Measurements from ENCODE around the gene CIDEA.
"Not testable (repeated sequence)": the region's sequence is repeated elsewhere in the genome, so short reads cannot be mapped to it uniquely, and the experiment has no call there.

The CIDEA gene, protein sequence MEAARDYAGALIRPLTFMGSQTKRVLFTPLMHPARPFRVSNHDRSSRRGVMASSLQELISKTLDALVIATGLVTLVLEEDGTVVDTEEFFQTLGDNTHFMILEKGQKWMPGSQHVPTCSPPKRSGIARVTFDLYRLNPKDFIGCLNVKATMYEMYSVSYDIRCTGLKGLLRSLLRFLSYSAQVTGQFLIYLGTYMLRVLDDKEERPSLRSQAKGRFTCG
- 0 reads per million in 2 donors for total RNA-seq

DNA sequence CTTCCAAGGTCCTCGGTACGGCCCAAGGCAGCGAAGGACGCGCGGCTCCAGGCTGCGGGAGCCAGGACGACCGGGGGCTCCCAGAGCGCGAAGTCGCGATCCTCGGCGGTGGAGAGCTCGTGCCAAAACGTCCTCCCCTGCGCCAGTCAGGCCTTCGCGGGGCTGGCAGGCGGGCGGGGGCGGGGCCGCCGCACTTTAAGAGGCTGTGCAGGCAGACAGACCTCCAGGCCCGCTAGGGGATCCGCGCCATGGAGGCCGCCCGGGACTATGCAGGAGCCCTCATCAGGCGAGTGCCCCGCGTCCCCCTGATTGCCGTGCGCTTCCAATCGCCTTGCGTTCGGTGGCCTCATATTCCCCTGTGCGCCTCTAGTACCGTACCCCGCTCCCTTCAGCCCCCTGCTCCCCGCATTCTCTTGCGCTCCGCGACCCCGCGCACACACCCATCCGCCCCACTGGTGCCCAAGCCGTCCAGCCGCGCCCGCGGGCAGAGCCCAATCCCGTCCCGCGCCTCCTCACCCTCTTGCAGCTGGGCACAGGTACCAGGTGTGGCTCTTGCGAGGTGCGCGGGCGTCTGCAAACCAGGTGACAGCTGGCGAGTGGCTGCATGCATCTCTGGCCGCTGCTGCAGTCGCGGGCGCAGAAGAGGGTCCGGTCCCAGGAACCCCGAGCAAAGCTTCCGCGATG lies at the start of gene CIDEA:
Gene CIDEA (plus strand): TSS at position 226 of the 684 bp plus-strand sequence. CDS start 23 bp downstream, at position 249.
- no peak for DNase-seq

DNA sequence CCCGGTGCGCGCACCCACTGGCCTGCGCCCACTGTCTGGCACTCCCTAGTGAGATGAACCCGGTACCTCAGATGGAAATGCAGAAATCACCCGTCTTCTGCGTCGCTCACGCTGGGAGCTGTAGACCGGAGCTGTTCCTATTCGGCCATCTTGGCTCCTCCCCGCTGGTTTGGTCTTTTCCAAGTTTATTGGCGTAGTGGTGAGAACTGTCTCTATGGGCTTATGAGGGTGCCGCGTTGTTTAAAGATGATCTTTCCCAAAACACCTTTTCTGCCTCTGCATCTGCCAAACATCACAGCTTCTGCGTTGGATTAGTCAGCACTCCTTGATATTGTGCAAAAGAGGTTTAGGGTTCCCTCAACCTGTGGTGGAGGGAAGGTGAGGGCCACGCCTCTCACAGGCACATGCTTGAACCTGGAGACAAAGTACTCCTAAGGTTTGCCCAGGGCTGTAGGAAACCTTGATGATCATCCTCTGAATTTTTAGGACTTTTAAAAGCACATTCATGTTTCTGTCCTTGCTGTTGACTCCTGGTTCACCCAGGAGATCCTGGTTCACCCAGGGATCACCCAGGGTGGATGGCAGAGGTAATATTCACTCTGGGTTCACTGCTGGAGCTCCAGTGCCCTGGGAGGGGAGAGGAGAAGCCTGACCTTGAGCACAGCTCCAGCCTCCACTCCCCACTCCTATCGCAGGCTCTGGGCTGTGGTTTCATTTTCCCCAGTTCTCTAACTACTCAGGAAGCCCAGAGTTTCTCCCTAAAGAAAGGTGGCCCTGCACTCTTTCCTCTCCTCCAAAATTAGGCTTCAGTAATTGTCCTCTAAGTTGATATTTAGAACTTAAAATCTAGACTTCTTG lies 45.6 kb upstream of the CIDEA start:
- not testable (repeated sequence) for DNase-seq

DNA sequence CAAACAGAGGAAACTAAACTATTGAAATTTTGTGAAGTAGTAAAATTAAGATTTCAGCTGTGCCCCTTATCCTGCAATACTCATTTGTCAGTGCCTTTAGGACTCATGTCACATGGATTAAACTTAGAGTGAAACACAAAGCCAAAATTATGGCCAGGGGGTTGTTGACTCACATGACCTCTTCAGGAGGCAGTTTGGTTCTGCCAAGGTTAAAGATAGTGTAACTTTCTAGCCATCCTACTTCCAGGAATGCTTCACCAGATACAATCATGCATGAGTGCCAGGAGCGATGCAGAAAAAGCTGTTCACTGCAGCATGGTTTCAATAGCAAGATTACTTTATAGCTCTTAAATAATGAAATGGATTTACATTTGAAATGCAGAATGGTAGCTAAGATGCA lies 41.9 kb upstream of the CIDEA start:
- DNase-seq = not testable (repeated sequence)

DNA sequence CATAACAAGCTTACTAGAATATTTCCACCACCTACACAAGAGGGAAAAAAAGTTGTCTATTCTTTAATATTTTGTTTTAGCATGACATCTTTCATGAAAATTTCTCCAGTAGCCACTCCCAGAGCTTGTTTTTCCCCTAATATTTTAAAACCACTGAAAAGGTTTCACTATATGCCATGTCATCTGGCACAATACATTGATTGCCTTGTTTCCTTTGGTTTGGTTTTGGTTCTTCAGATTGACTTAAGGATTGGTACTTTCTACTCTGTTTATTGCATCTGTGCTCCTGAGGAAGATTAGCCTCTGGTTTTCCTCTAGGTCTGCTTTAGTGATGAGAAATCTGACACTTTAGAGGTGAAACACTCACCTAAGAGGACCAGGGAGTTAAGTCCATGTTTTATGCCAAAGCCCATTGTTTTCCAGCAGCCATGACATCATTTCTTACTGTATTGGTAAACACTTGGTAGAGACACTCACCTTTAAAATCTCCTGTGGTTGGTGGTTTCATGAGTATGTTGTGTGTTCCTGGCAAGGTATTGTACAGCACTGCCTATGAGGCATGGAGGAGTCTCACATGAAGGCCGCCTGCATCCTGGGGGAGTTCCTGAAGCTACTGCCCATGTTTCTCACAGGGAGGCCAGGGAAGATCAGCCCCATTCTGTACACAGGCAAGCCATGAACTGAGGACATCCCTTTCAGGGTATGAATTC lies 39.7 kb upstream of the CIDEA start:
- DNase-seq = not testable (repeated sequence)

DNA sequence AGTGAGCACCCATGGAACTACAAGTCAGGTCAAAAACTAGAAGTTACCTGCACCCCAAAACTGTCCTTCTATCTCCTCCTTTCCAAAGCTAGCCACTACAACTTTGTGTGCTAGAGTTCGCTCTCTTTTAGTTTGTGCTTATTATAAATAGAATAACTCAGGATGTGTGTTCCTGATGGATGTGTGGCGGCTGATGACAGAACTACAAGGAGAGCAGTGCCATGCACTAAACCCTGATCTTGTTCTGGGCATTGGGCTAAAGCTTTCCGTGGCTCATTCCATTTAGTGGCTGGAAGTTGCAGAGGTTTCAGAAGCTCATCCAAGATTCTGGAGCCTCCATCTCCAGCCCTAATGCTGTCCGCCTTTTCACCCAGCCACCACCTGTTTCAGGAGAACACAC lies 37.7 kb upstream of the CIDEA start:
- not testable (repeated sequence) for DNase-seq

DNA sequence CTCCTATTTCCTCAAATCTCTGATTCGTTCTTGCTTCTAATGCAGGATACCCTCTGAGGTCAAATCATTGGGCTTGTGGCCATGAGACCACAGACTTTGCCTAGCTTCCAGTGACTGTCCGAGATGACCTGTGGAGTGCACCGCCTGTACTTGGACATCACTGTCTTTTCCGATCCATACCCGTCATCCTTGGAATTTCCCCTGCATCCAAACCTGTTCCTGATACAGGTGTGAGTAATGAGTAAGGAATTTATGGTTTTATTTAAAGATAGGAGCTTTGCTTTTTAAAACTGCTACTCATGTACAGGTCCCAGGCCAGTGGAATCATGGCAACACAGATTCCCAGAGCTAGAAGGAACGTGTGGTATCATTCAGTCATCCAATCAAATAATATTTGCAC lies 35.6 kb upstream of the CIDEA start:
- not testable (repeated sequence) for DNase-seq

DNA sequence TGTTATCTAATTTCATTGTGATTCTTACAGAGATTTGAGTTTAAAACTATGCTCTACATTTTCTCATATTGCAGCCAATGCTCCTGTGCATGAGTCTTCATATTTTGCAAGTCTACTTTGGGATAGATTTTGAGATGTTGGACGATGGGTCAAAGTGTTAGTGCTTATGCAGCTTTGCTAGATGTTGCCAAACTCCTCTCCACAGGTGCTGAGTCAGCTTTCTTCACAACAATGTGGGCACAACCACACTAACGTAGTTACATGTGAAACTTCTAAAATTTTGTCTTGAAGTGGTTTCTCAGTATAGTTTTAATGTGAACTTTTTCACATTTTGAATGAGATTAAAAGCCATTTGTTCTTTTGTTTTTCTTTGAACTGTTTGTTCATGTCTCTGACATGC lies 32.1 kb upstream of the CIDEA start:
- DNase-seq = not testable (repeated sequence)

DNA sequence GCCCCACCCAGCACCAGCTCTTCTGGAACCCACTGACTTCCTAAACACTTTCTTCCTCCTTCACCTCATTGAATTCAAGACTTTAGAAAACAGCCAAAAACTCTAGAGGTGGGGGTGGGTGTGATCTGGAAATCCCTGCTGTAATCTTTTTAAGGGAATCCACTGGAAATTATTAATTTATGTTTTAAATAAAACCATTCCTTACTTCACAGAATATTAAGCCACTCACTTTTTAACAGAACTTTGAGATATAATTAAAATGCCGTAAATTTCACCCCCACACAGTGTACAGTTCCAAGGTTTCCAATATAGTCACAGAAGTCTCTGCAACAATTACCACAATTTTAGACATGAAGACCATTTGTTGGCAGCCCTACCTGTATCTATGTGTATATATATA lies 30.8 kb upstream of the CIDEA start:
- DNase-seq = not testable (repeated sequence)

DNA sequence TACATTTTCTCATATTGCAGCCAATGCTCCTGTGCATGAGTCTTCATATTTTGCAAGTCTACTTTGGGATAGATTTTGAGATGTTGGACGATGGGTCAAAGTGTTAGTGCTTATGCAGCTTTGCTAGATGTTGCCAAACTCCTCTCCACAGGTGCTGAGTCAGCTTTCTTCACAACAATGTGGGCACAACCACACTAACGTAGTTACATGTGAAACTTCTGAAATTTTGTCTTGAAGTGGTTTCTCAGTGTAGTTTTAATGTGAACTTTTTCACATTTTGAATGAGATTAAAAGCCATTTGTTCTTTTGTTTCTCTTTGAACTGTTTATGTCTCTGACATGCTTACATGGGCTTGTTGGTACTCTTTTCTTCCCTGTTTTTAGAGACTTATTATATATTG lies 27.4 kb upstream of the CIDEA start:
- DNase-seq = not testable (repeated sequence)

DNA sequence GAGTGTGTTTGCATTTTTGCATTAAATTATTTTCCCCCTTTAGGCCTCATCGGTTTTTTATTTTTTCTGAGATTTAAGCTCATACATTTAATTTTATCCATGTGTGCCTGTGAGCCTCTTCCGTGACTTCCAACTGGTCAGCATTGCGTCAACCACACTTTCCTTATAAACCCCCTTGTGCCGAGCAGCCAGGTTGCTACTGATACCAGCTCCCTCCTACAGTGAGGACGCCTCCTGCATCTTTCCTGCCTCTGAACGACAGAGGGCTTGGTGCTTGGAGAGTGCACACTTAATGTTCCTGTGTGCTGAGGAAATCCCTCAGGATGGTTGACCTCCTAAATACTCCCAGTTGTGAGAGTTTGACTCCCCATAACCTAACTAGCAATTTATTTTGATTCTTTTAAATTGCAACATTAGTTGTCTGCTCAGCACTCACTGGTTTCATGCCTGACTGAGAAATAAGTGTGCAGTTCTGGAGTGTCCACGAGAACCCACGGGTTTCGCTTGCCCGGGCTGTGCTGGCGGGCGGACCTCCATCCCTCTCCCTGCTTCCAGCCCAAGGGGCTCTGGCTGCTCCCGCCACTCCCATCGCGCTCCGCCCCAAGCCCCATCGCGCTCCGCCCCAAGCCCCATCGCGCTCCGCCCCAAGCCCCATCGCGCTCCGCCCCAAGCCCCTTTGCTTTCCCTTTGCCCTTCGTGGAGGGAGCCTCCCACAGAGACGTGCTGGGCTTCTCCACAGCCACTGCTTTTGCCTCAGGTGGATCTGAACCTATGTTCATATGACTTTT lies 26.6 kb upstream of the CIDEA start:
- not testable (repeated sequence) for DNase-seq

DNA sequence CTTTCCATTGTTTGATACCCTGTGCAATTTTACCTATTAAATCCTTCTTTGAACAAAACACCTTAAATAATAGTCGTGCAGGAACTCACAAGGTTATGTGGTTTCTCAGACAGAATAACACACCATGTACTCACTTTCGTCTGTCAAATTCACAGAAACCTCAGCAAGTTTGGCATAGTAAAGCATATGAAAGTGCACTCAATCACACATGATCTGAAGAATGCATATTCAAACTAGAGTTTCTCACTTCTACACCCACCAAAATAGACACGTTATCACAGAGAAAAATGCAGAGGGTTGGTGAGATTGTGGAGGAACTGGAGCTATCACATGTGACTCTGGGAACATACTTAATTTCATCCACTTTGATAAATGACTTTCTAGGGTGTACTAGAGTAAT lies 25.9 kb upstream of the CIDEA start:
- DNase-seq = not testable (repeated sequence)

DNA sequence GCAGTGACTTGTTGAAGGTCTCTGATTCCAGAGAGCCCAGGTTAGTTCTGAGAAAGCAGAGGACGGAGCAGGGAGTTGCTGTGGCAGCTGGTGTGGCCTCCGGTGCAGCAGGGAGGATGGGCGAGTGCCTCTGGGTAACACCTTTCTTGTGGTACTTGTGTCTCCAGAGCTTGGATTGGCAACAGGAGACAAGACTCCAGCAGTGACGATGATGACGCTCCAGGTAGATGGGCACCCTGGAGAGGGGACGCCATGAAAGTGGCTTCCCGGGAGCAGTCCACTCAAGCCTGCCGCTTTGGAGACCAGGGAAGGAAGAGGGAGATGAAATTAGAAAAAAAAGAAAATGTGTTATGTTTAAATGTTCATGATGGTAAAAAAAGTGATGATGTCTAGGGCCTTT lies 23.6 kb upstream of the CIDEA start:
- not testable (repeated sequence) for DNase-seq

DNA sequence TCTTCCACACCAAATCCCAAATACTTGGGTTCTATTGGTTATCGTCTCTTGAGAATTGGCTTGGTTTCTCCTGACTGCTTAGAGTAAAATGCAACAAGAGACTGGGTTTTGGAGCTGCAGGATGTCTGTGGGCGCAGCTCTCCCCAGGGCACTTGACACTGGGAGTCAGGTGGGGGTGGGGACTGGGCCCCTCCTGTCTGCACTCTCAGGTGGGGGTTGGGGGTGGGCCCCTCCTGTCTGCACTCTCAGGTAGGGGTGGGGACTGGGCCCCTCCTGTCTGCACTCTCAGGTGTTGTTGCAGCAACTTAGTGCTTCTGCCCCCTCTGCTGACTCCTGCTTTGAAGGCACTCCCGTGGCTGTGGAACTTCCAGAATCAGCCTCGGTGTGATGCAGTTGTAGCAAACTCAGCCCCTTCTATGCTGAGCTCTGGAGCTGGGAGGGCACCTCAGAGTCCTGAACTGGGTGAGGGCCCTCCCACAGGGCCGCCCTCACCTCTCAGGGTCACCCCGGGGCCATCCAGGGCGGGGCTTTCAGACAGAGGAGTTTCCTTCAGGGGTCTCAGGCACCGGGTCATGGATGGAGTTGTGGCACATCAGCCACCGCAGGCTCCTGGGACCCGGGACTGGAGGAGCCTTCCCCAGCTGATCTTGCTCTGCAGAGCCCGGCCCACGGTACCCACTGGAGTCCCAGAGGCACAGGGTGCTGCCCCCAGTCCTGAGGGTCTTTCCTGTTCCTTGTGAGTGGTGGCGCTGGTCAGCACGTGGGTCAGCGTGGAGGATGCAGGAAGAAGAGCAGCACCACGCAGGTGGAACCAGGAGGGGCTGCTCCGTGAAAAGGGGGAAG lies 22.9 kb upstream of the CIDEA start:
- no peak for DNase-seq

DNA sequence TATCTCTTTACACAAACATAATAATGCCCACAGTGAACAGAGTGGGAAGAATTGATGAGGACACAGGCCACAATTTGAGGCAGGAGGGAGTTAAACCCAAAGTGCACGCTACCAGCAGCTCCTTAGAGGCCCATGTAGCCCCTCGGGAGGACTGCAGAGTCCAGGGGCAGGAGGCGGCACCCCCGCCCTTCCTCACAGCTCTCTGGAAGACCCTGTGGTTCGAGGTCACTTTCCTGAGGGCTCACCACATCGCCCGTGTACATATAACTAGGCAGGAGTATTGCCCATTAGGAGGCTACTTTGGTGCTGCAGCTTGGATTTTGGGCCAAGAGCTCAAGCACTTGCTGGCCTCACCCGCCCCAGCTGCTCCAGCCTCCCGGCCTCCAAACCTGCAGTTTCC lies 22.2 kb upstream of the CIDEA start:
- no peak for DNase-seq

DNA sequence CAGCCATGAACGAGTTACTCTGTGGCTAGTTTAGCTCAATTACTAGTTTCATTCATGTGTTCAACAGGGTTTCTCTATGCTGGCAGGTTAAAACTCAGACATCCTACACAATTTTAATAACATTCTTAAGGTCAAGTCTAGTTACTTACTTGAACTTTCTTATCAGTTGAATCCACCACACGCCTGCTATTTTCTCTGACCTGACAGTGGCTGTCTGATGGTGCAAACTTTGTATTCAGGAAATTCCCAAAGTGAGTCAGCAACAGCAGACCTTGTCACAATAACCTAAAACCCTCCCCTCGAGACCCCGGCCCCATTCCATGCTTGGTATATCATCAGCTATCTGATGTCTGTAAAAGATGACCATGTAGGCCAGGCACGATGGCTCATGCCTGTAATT lies 20.8 kb upstream of the CIDEA start:
- no peak for DNase-seq

DNA sequence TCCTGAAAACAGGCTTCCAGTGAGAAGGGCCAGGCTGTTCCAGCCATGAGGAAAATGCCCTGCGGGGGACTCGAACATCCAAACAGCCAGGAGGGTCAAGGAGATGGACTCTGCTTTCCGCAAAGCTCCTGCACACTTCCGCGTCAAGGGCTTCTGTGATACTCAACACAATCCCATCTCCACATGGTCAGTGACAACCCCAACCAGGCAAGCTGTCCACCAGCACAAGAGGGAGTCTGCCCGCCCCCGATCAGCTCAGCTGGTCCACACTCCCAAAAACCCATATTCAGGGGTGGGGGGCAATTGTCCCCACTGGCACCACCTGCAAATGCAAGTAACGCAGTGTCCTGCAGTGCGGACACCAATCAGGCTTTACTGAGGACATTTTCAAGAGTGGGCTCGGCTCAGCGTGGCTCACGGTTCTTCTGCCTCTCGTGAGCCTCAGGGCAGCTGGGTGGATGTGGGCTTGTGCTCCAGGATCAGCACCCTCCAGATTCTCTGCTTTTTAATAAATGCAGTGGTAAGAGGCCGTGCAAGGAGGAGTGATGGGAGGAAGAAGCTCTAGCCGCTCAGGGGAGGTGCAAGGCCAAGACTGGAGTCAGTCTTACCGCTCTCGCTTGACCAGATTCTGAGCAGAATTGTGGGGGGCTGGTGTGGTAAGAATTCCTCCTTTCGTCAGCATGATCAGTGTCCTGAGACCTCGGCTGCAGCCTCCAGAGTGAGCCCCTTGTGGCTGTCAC lies 19.5 kb upstream of the CIDEA start:
- no peak for DNase-seq

DNA sequence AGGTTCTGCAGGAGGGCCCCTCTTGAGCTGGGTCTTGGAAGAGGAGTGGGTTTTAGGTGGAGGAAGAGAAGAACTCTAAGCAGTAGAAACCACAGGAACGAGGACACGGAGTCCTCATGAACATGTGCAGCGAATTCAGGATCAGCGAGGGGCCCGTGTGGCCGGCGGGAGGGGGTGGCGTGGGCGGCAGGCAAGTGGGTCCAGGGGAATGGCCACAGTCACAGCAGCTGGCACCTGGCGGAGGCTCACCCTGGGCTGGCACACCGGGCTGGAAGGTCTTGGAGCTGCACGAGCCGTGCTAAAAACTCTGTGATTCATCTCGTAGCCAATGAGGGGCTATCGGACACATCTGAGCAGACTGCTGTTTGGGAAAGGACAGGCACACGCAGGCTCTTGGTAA lies 18.0 kb upstream of the CIDEA start:
- DNase-seq = no peak

DNA sequence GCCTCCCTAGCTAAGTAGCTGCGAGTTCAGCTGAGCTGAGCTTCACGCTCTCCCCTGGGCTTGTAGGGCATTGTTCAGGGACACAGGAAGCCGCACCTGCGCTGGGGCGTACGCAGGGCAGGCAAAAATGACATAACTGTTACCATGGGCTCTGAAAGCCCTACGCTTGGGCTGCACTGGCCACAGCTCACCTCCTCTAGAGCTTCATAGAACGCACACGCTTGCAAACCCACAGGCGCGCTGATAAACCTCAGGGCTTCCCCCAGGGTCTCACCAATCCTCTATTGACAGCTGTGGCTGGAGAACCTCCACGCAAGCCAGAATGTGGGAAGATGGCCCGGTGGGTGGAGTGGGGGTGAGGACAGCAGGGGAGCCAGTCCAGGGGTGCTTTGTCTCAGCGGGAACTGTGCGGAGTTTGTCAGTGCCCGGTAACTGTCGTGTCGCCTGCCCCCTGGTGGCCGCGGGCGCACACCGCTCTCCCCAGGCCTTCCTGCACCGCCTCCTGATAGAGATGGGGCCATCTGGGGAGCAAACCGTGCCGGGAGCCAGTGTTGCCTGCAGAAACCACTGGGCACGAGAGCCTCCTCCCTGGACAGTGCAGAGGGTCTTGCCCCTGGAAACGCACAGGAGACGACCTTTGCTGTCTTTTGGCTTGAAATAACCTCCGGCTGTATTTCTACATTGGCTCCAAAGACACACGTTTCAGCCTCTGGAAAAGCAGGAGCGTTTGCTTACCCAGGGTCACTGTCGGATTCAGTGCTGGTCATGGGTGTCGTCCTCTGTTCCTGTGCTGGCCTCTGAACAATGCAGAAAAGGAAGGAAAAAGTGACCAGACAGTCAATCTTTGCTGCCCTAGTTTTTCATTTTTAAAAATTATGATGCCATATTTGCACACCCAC lies 17.0 kb upstream of the CIDEA start:
- peak; percentile 49 for DNase-seq

DNA sequence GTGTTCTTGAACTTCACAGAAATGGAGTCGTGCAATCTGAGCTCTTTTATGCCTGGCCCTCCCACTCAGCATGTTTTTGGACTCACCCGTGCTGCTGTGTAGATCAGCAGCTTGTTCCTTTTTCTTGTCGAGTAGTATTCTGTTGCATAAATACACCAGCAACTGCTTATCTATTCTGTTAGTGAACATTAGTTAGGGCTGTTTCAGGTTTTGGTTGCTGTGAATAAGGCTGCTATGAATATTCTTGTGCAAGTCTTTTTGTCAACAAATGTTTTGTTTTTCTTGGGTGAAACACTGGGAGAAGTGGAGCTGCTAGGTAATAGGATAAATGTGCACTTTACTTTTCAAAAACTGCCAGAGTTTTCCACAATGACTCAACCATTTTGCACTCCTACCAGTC lies 15.3 kb upstream of the CIDEA start:
- DNase-seq = no peak
